HepG2 (cell line): ENCODE data around the gene SURF2. TPM values are rescaled to one million over a fixed set of nuclear protein-coding genes. Genes with fewer than 3 reads are reported as not detected.

Experiments
- ATAC-seq: fragments of 200-7000 bp; cut with Tn5 transposase; 3 replicates; pipeline ENCODE4 v1.9.1; 2020; ENCODE audit warnings: mild to moderate bottlenecking, moderate library complexity
- BruUV-seq: library from RNA; stranded (reverse); fragments of 400-500 nt; replicated peaks from 2 replicates; lab custom pipeline; 2021; lab: Mats Ljungman, UMichigan
- CTCF ChIA-PET: fragments of 300-600 bp; formaldehyde crosslinking; extraction: SDS; loops from one replicate; lab custom pipeline; 2021; ENCODE audit warnings: low total read pairs, inconsistent platforms, low intra/inter-chr PET ratio; lab: Yijun Ruan, JAX
- POLR2A ChIA-PET: fragments of 350-600 bp; sonication (Branson Sonifier 250); formaldehyde crosslinking; loops from one replicate; lab custom pipeline; 2020; ENCODE audit warnings: antibody characterized with exemption, inconsistent platforms; lab: Yijun Ruan, JAX
- DNase-seq: peaks from one replicate; pipeline ENCODE4 v3.0.0-alpha.2; 2015; ENCODE audit warnings: low spot score
- FAIRE-seq: peaks from 3 replicates; lab custom pipeline; 2011; peaks lifted over from hg19 to GRCh38; lab: Jason Lieb, UNC
- H2AFZ ChIP-seq: one replicate; pipeline ENCODE4 v1.6.1; 2011; ENCODE audit warnings: low read length, inconsistent platforms
- H3K27ac ChIP-seq: fragments of 300-600 bp; 3 replicates; pipeline ENCODE4 v1.8.0; 2011; ENCODE audit warnings: mixed run types, mild to moderate bottlenecking, mixed read lengths, low read length, inconsistent platforms; ENCODE audit not compliant: insufficient read depth; ENCODE audit errors: extremely low read length
- H3K27me3 ChIP-seq, 2 experiments: fragments of 200-600 bp in 1 of 2; 2 replicates in 1 of 2; 3 replicates in 1 of 2; pipeline versions ENCODE4 v1.6.0 to v1.8.0; 2011; ENCODE audit warnings: low read length in 2 of 2, mild to moderate bottlenecking in 2 of 2, moderate library complexity in 2 of 2, inconsistent platforms in 1 of 2; ENCODE audit not compliant: insufficient read depth in 2 of 2, control insufficient read depth in 1 of 2
- H3K36me3 ChIP-seq, 2 experiments: fragments of 200-600 bp in 1 of 2; replicated peaks in 1 of 2; 2 replicates in 1 of 2; 3 replicates in 1 of 2; pipeline versions ENCODE4 v1.5.1 to v1.8.0; 2011; ENCODE audit warnings: low read length in 2 of 2, inconsistent platforms in 1 of 2; ENCODE audit not compliant: insufficient read depth in 2 of 2, control insufficient read depth in 1 of 2
- H3K4me1 ChIP-seq: 2 replicates; pipeline ENCODE4 v1.5.1; 2012; ENCODE audit warnings: low read length, inconsistent platforms; ENCODE audit not compliant: insufficient read depth
- H3K4me2 ChIP-seq: 2 replicates; pipeline ENCODE4 v1.6.0; 2011; ENCODE audit warnings: low read depth, low read length, inconsistent platforms
- H3K4me3 ChIP-seq, 3 experiments: fragments of 200-600 bp in 1 of 3; sonication (generic), shearing (Covaris generic) in 1 of 3; replicated peaks in 1 of 3; 2 replicates each; pipeline ENCODE4 v1.5.1; 2011 to 2016; ENCODE audit warnings: low read length in 3 of 3, inconsistent platforms in 2 of 3, low read depth in 2 of 3, mild to moderate bottlenecking in 2 of 3, control low read depth in 1 of 3, mixed read lengths in 1 of 3; ENCODE audit not compliant: insufficient read depth in 1 of 3
- H3K79me2 ChIP-seq: one replicate; pipeline ENCODE4 v1.6.1; 2011; ENCODE audit warnings: low read length, inconsistent platforms; ENCODE audit not compliant: insufficient read depth
- H3K9ac ChIP-seq: 2 replicates; pipeline ENCODE4 v1.6.0; 2011; ENCODE audit warnings: mild to moderate bottlenecking, low read depth, low read length, inconsistent platforms; ENCODE audit not compliant: insufficient read depth
- H3K9me3 ChIP-seq: 2 replicates; pipeline ENCODE4 v1.5.1; 2012; ENCODE audit warnings: mild to moderate bottlenecking, low read length
- H4K20me1 ChIP-seq: 2 replicates; pipeline ENCODE4 v1.6.0; 2011; ENCODE audit warnings: inconsistent platforms, mild to moderate bottlenecking, low read length, moderate library complexity; ENCODE audit not compliant: insufficient read depth
- AGO1 ChIP-seq: fragments of 200-400 bp; formaldehyde crosslinking; IDR thresholded peaks from 2 replicates; pipeline ENCODE4 v1.6.1; 2017; ENCODE audit warnings: mild to moderate bottlenecking, low read depth, low read length, moderate library complexity; ENCODE audit not compliant: poor library complexity, severe bottlenecking
- DZIP1 ChIP-seq: sonication (generic); formaldehyde crosslinking; IDR thresholded peaks from 2 replicates; pipeline ENCODE4 v1.5.0; 2020; ENCODE audit warnings: mild to moderate bottlenecking, missing genetic modification reagents
- E2F1 ChIP-seq: sonication (generic); formaldehyde crosslinking; IDR thresholded peaks from 2 replicates; pipeline ENCODE4 v1.5.0; 2020; ENCODE audit warnings: missing genetic modification reagents
- GABPA ChIP-seq, 2 experiments: IDR thresholded peaks; 2 replicates each; pipeline ENCODE4 v1.6.1; 2011 to 2016; ENCODE audit warnings: low read depth in 2 of 2, low read length in 1 of 2, missing biosample characterization in 1 of 2, missing genetic modification characterization in 1 of 2
- NFYB ChIP-seq: sonication (generic); formaldehyde crosslinking; IDR thresholded peaks from 2 replicates; pipeline ENCODE4 v1.4.0; 2020; ENCODE audit warnings: missing genetic modification reagents
- SP1 ChIP-seq, 2 experiments: fragments of 450-650 bp in 1 of 2; sonication (generic) in 1 of 2; formaldehyde crosslinking in 1 of 2; IDR thresholded peaks; 2 replicates each; pipeline versions ENCODE4 v1.4.0 to v1.6.1; 2016 to 2020; ENCODE audit warnings: missing genetic modification reagents in 1 of 2
- SSRP1 ChIP-seq: IDR thresholded peaks from 2 replicates; pipeline ENCODE4 v1.6.1; 2016; ENCODE audit warnings: control low read depth
- TFAP4 ChIP-seq: sonication (generic); IDR thresholded peaks from 2 replicates; pipeline ENCODE4 v1.6.1; 2016; ENCODE audit warnings: low read depth, borderline replicate concordance
- ZFX ChIP-seq: sonication (generic); formaldehyde crosslinking; IDR thresholded peaks from 2 replicates; pipeline ENCODE4 v1.4.0; 2020; ENCODE audit warnings: mild to moderate bottlenecking, low read depth, missing genetic modification reagents, moderate library complexity
- ZNF3 ChIP-seq: IDR thresholded peaks from 2 replicates; pipeline ENCODE4 v1.7.0; 2017; ENCODE audit warnings: inconsistent platforms
- ZNF354B ChIP-seq: sonication (generic); formaldehyde crosslinking; IDR thresholded peaks from 2 replicates; pipeline ENCODE4 v1.8.0; 2022; ENCODE audit warnings: mild to moderate bottlenecking, missing genetic modification reagents
- ZNF678 ChIP-seq: sonication (generic); formaldehyde crosslinking; IDR thresholded peaks from 2 replicates; pipeline ENCODE4 v1.4.0; 2020; ENCODE audit warnings: mild to moderate bottlenecking, missing genetic modification reagents
- ZNF710 ChIP-seq: sonication (generic); formaldehyde crosslinking; IDR thresholded peaks from 2 replicates; pipeline ENCODE4 v1.5.0; 2020; ENCODE audit warnings: mild to moderate bottlenecking, missing genetic modification reagents, borderline replicate concordance
- ZNF83 ChIP-seq: sonication (generic); formaldehyde crosslinking; IDR thresholded peaks from 2 replicates; pipeline ENCODE4 v1.4.0; 2020; ENCODE audit warnings: missing genetic modification reagents, mild to moderate bottlenecking, borderline replicate concordance
- WGBS: methylation state at CpG from one replicate; pipeline ENCODE4 v1.1.6; 2017; ENCODE audit warnings: low lambda C conversion rate; 5-methylcytosine and 5-hydroxymethylcytosine counted together
- in situ Hi-C: cut with HindIII; loops from 2 replicates; pipeline ENCODE4 v1.10.0; 2017; ENCODE audit warnings: low pct_unique_long_range_greater_than_20kb; ENCODE audit not compliant: extremely low pct_ligation_motif_present
- intact Hi-C: fragments of 100-400 bp; cut with micrococcal nuclease; formaldehyde crosslinking; loops from one replicate; pipeline ENCODE4 v1.10.0; 2022; ENCODE audit not compliant: unreplicated experiment
- polyA plus RNA-seq, 8 experiments: library from polyadenylated mRNA; depleted of rRNA in 3 of 8; stranded (reverse) in 7 of 8; unstranded in 1 of 8; fragments of >200 nt; fragmentation: Illumina TruSeq in 4 of 8; extraction: Trizol in 4 of 8; gene quantifications; 2 replicates each; pipeline versions ENCODE4 v1.2.1 to v1.2.3, GENCODE V29; 2011 to 2016; ENCODE audit warnings: low read depth in 4 of 8, missing spikeins in 1 of 8, mixed read lengths in 1 of 8; ENCODE audit not compliant: insufficient read depth in 1 of 8
- total RNA-seq, 5 experiments: library from RNA; depleted of rRNA; stranded (reverse); fragments of >200 nt; fragmentation: Illumina TruSeq; extraction: Trizol; gene quantifications; 2 replicates each; pipeline ENCODE4 v1.2.3, GENCODE V29; 2016; ENCODE audit warnings: low read depth in 1 of 5

Gene SURF2
- total and polyA plus RNA-seq, 2 of the 13 experiments (the other 11 are each of a cell fraction or from before 2014, with no cell fraction given) = 6.3 to 13.6 TPM

- intact Hi-C loops = loop anchor here (1.0 kb wide), 1 partner anchor 7 kb away; no protein-coding TSS in a partner anchor
- peak overlapping the region; percentile 63 for H3K4me2 ChIP-seq
- CTCF ChIA-PET = no interaction called here
- 8% methylated on average over 7 of the region's 7 CpGs for WGBS
- FAIRE-seq = no peak
- no peak overlapping the region for H3K9ac ChIP-seq
- no peaks in the 10 kb centered on the region for H3K36me3 ChIP-seq
- H3K9me3 ChIP-seq = no peaks in the 10 kb centered on the region
- no peaks in the 10 kb centered on the region for H4K20me1 ChIP-seq
- ATAC-seq = no peak
- H3K4me3 ChIP-seq = peak overlapping the region; percentile 11 to 52 (median 42); a peak in 2 of 6 replicates
- no peak overlapping the region for H2AFZ ChIP-seq
- H3K79me2 ChIP-seq = no peaks in the 10 kb centered on the region
- BruUV-seq = no TSS peak
- in situ Hi-C loops = no loop called here
- no peak for DNase-seq
- H3K4me1 ChIP-seq = peaks cover 86% of the 10 kb centered on the region
- POLR2A ChIA-PET = interaction anchor here (1.2 kb wide), 1 partner anchor 14 kb away, joined by 3 read pairs; the partner anchor contains the start of gene STKLD1
- no peaks in the 10 kb centered on the region for H3K27me3 ChIP-seq
- peak overlapping the region; percentile 54 for H3K27ac ChIP-seq
- TF ChIP-seq ZNF354B (CRISPR knock-in tag) (no peak), DZIP1 (CRISPR knock-in tag) (no peak), ZNF83 (CRISPR knock-in tag) (no peak), ZFX (CRISPR knock-in tag) (0 out of 2 replicates have a peak, but pooled peaks have one; percentile 15), ZNF3 (CRISPR knock-in tag) (no peak), GABPA (IDR thresholded peaks at IDR 0.05; ENCODE audit: low read depth, low read length) (no peak), GABPA (CRISPR knock-in tag; IDR thresholded peaks at IDR 0.05; ENCODE audit: low read depth) (no peak), E2F1 (no peak), ZNF710 (CRISPR knock-in tag) (no peak), SSRP1 (no peak), ZNF678 (CRISPR knock-in tag) (no peak), SP1 (IDR thresholded peaks at IDR 0.05) (no peak), SP1 (CRISPR knock-in tag; IDR thresholded peaks at IDR 0.05) (no peak), NFYB (CRISPR knock-in tag) (no peak), AGO1 (no peak), TFAP4 (peak; percentile 89; the same call in 1 of the 2 replicates)
These were observed 34.4 kb downstream of the SURF2 start for GRCh38 chr9:133390713-133391112.
